Measurements from ENCODE around the gene IGF2.

IGF2 gene

GRCh38 chr11:2122222-2122906 lies 16.8 kb downstream of the IGF2 start:
- no peak for DNase-seq

- DNase-seq = no peak
These were observed 17.7 kb downstream of the IGF2 start for GRCh38 chr11:2121227-2122130.

GRCh38 chr11:2120359-2121100 lies 18.7 kb downstream of the IGF2 start:
- no peak for DNase-seq

DNA sequence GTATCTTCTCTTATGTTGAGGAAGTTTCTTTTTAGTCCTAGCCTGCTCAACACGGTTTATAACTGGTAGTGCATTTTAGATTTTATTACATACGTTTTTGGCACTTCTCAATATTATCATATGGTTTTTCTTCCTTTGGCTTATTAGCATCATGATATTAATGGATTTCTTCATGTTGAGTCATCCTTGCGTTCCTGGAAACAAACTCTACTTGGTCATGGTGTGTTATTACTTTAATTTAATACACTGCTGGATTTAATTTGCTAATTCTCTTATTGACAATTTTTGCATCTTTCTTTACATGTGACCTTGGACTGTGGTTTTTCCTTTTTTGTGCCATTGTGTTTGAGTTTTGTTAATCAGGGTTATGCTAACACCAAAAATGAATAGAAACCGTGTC lies 20.5 kb downstream of the IGF2 start:
- no peak for DNase-seq

DNA sequence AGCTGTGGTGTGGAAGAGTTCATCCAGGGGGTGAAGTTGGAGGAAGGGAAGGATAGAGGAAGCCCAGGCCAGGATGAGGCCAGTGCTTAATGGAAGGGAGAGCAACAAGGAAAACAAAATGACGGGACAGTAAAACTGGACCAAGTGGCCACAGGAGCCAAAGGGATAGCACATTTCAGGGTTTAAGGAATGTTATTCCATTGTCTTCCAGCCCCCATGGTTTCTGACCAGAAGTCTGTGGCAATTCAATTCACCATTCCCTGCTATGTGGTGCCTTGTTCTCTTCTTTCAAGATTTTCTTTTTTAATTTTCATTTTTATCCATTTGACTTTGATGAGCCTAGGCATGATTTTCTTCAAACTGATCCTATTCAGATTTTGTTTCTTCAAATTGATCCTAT lies 22.5 kb downstream of the IGF2 start:
- DNase-seq = no peak

DNA sequence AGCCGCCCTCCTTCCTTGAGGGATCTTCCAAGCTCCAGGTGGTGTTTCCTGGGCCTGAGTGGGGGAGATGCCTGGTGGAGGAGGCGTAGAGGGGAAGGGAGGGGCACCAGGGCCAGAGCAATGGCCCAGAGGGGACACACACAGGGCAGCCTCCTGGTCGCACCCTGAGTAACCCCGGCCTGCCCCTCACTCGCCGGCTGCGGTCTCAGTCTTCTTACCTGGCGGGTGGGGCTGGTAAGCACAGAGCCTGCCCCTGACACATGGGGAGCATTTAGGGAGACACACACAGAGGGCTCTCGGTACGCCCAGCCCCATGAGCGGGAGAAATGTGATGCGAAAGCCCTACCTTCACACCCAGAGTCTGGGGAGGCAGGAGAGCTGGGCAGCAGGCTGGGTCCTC lies 23.9 kb downstream of the IGF2 start:
- DNase-seq = no peak

DNA sequence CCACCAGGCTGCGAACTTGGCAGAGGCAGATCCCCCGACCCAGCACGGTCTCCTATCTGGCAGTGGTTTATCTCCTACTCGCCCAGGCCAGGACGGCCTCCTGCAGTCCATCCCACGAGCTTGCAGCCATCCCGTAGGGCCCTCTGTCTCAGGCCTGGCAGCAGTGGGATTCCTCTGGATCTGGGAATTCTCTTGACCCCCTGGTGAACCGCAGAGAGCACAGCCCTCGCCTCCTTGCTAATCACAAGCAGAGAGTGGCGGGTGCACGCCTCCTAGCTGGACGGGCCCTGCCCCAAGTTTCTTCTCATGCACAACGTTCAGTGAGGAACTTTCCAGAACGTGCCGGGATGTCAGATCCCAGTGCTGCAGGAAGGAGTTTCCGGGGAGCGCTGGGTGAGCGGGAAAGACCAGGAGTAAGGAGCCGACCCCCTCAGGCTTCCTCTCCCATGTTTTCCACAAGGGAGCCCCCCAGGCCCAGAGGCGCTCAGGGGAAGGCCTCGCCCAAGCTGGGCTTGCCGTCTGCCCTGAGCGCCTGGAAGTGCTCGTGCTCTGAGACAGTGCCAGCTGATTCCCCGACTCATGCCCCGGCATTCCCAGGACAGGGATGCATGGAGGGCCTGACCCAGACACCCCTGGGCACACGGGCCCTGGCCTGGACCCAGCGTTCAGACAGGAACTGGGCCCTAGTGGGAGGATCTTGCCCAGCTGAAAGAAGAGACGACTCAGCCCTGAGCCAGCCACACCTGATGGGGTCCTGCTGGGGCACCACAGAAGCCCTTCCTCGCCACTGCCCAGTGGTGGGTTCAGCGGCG lies 24.6 kb downstream of the IGF2 start:
- no peak for DNase-seq

DNA sequence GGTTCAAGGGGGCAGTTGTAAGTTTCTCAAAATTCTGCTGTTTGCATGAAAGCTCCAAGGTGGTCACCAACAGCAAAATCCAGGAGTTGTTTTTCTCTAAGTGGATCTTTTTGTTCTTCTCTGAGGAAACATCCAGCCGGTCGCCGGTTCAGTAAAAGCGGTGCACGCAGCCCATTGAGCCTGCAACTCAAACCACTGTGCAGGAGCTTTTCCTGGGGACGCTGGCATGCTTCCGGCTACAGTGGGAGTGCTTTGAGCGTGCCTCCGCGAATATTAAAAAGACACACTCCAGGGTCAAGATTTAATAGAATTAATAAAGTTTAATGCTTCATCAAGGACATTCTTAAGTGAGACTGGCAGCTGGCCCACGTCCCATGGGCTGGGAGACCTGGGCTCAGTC lies 25.4 kb downstream of the IGF2 start:
- no peak for DNase-seq

DNA sequence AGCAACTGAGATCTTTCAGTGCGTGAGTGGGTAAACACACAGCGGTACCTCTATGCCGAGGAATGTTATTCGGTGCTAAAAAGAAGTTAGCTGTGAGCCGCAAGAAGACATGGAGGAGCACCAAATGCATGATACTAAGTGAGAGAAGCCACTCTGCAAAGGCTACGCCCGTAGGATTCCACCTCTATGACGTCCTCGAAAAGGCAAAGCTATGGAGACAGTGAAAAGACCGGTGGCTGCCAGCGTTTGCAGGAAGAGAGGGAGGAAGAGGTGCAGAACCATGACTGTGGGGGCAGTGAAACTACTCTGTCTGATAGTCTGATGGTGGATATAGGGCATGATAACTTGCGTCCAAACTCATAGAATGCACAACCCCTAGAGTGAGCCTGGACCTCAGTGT lies 28.7 kb downstream of the IGF2 start:
- DNase-seq = no peak

DNA sequence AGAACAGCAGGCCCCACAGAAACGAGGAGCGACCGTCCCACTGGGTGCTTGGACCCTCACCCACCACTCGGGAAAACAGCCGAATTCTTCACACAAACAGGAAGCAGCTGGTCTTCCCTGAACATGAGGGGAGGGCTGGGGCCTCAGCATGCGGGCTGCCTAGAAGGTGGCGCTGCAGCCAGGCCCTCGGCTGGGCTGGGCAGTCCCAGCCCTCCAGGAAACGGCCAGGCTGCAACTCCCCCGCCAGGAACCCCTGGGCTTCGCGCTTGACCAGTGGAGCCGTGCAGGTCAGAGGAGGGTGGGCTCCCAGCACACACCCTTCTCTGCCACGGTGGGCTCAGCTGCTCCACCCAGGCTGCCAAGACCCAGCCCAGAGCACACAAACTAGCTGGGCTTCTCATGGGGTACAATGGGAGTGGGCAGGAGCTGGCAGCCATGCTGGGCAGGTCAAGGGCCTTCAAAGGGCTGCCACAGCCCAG lies 29.6 kb downstream of the IGF2 start:
- DNase-seq = no peak

GRCh38 chr11:2108675-2109491 lies 30.3 kb downstream of the IGF2 start:
- no peak for DNase-seq

- no peak for DNase-seq
These were observed 31.1 kb downstream of the IGF2 start for GRCh38 chr11:2107941-2108630.

GRCh38 chr11:2107521-2107920 lies 31.7 kb downstream of the IGF2 start:
- DNase-seq = no peak

- DNase-seq = no peak
These were observed 32.5 kb downstream of the IGF2 start for GRCh38 chr11:2106583-2107209.

DNA sequence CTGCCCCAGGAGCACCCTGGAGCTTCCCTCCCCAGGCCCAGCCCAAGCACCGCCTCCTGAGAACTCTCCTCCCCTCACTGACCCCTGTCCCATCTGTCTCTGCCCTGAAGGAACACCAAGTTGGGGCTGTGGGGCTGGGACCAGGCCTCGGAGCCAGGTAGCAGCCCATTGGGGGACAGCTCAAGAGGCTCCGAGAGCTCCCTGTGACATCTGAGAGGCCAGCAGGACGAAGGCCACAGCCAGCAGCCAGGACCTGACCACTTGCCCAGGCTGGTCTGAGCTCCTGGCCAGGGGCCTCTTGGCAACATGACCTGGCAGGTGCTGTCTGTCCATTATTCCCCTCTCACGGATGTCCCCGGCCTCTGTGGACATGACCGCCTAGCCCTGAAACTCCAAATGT lies 33.7 kb downstream of the IGF2 start:
- DNase-seq = no peak

DNA sequence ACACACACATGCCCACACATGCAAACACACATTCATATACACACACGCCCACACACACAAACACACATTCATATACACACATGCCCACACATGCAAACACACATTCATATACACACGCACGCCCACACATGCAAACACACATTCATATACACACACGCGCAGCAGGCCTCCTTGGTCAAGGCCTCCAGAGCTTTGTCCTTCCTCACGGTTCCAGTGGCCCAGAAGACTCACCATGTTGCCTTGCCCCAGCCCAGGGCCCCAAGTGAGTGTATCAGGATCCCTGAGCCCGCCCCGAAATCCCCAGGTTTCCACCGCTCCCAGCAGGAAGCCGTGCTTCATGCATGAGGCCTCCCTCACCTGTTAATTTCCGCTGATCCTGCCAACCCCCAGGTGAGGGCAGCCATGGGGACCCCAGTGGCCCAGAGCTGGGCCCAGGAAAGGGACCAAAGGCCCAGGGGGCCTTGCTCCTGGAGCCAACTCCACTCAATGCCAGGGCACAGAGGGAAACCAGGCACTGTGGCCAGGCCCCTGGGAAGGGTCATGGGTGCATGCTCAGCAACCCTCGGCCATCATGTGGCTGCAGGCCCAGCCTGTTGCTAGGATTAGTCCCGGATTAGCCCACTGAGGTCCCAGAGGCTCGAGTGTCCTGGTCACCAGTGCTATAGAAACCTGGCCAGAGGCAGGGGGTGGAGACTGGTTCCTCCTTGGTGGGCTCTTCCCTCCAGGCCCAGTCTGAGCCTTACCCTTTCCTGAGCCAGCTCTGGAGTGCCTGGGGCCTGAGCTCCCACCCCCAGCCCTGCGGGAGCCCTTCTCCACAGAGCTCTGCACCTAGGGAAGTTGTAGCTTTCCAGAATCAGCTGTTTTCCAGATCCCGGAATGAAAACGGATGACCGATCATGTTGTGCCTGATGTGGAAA lies 34.4 kb downstream of the IGF2 start:
- no peak for DNase-seq

GRCh38 chr11:2103668-2104523 lies 35.3 kb downstream of the IGF2 start:
- no peak for DNase-seq

- DNase-seq = no peak
These were observed 36.3 kb downstream of the IGF2 start for GRCh38 chr11:2102883-2103213.
